Erythroblast (primary cell): ENCODE data around the gene LRRC8C.

Experiments used
- GATA1 ChIP-seq: IDR thresholded peaks from 2 replicates; pipeline ENCODE4 v1.6.1; 2011; ENCODE audit warnings: low read depth, mild to moderate bottlenecking, control low read depth, low read length, moderate library complexity
- POLR2A ChIP-seq: IDR thresholded peaks from 2 replicates; pipeline ENCODE4 v1.6.1; 2011; ENCODE audit warnings: mild to moderate bottlenecking, low read length

DNA sequence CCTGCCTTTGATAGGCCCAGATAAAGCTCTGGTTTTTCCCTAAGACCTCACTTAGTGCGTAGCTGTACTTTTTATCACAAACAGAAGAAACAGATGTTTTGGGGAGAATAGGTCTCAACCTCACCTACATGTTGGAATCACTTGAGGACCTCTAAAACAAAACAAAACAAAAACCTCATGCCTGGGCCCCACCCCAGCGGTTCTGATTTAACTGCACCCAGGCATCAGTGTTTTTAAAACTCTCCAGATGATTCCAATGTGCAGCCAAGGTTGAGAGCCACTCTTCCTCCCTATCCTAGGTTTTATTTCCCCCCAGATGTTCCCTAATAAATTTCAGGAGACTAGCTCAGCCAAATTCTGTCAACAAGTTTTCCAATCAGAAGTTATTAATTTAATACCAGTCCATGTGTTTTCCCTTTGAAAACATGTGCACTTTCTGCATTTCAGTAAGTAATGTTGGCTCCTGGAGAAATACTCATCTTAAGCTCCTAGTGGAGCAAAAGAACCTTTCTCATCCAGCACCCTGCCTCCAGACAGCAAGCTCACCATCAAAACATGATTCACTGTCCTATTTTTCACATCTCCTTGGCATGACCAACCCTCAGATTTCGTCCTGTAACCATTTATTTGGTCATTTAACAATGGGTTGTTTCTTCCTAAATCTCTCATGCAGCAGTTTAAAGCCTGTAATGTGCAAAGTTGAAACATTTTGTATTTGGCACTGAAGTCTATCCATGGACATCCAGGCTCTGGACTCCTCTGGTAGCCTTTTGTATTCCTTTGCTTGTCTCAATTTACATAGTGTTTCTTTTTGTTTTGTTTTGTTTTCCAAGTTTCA, 27.5 kb downstream of the LRRC8C start:
- TF ChIP-seq POLR2A (no peak), GATA1 (no peak)
